ENCODE results near the gene G3BP2. TPM values are rescaled to one million over a fixed set of nuclear protein-coding genes. Genes with fewer than 3 reads are reported as not detected.
A peak's percentile ranks its signal among the peaks of the same experiment; 100 is the strongest.

The G3BP2 gene
- total and polyA plus RNA-seq, 9 of the 15 experiments (the other 6 are each of a cell fraction or from before 2014, with no cell fraction given) = 25.2 to 222 (median 130) TPM

DNA sequence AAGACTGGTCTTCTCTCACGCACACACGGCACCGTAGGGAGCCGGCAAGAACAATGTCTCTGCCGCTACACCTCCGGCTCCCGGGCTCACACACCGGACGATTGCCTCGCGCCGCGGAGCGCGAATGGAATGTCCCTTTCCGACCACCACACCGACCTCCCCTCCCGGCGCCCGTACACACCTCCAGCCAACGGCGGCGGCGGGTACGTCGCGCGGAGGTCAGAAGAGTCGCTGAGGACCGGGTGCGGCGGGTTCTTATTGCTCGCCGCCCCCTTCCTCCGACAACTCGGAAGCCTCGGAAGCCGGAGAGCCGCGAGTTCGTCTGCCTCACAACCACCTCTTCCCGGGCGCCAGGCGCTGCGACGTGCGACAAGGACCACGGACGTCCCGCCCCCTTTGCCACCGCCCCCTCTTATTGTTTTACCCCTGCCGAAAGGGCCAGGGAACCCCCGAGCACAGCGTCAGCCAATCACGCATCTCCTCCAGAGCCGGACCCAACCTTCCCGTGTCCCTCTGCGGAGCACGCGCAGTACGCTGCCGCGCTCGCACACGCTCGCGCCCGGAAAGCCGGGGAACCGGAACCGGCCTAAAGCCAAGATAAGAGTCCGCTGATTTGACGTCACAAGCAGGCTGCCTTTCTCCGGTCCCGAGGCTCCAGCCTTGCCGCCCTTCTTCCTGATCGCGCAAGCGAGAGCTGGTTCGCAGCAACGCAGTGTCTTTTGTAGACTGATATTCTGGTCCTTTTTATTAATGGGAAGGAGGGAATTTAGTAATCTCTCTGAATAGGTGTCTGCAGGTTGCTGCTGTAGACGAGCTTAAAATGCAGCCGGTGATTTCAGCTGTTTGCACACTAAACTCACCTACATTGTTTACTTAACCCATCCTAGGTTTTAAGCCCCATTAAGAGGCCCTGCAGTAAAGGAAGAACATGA, at the start of gene G3BP2 (continued):
- no peak for TF ChIP-seq ZNF174 (CRISPR knock-in tag; IDR thresholded peaks at IDR 0.05)
- TF ChIP-seq, protein P1, sequence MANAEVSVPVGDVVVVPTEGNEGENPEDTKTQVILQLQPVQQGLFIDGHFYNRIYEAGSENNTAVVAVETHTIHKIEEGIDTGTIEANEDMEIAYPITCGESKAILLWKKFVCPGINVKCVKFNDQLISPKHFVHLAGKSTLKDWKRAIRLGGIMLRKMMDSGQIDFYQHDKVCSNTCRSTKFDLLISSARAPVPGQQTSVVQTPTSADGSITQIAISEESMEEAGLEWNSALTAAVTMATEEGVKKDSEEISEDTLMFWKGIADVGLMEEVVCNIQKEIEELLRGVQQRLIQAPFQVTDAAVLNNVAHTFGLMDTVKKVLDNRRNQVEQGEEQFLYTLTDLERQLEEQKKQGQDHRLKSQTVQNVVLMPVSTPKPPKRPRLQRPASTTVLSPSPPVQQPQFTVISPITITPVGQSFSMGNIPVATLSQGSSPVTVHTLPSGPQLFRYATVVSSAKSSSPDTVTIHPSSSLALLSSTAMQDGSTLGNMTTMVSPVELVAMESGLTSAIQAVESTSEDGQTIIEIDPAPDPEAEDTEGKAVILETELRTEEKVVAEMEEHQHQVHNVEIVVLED (CRISPR knock-in tag; IDR thresholded peaks at IDR 0.05) = peak; percentile 50
- TF ChIP-seq, protein P2, sequence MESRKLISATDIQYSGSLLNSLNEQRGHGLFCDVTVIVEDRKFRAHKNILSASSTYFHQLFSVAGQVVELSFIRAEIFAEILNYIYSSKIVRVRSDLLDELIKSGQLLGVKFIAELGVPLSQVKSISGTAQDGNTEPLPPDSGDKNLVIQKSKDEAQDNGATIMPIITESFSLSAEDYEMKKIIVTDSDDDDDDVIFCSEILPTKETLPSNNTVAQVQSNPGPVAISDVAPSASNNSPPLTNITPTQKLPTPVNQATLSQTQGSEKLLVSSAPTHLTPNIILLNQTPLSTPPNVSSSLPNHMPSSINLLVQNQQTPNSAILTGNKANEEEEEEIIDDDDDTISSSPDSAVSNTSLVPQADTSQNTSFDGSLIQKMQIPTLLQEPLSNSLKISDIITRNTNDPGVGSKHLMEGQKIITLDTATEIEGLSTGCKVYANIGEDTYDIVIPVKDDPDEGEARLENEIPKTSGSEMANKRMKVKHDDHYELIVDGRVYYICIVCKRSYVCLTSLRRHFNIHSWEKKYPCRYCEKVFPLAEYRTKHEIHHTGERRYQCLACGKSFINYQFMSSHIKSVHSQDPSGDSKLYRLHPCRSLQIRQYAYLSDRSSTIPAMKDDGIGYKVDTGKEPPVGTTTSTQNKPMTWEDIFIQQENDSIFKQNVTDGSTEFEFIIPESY (CRISPR knock-in tag; IDR thresholded peaks at IDR 0.05) = 0 out of 2 replicates have a peak, but pooled peaks have one; percentile 28
- no peak for TF ChIP-seq ZSCAN32 (CRISPR knock-in tag; IDR thresholded peaks at IDR 0.05)
- TF ChIP-seq HMGN3 (IDR thresholded peaks at IDR 0.05; ENCODE audit: borderline replicate concordance, extremely low read depth, insufficient read length, low read depth, low read length) = peak; percentile 87
- 0 out of 2 replicates have a peak, but pooled peaks have one; percentile 60 for TF ChIP-seq TARDBP (IDR thresholded peaks at IDR 0.05)
- TF ChIP-seq, protein P3, sequence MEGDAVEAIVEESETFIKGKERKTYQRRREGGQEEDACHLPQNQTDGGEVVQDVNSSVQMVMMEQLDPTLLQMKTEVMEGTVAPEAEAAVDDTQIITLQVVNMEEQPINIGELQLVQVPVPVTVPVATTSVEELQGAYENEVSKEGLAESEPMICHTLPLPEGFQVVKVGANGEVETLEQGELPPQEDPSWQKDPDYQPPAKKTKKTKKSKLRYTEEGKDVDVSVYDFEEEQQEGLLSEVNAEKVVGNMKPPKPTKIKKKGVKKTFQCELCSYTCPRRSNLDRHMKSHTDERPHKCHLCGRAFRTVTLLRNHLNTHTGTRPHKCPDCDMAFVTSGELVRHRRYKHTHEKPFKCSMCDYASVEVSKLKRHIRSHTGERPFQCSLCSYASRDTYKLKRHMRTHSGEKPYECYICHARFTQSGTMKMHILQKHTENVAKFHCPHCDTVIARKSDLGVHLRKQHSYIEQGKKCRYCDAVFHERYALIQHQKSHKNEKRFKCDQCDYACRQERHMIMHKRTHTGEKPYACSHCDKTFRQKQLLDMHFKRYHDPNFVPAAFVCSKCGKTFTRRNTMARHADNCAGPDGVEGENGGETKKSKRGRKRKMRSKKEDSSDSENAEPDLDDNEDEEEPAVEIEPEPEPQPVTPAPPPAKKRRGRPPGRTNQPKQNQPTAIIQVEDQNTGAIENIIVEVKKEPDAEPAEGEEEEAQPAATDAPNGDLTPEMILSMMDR (IDR thresholded peaks at IDR 0.05 in 2 of 3, conservative IDR thresholded peaks at IDR 0.05 in 1 of 3; ENCODE audit: insufficient read depth in 2 of 3, low read depth in 1 of 3, low read length in 3 of 3) = 0 out of 6 replicates have a peak, but pooled peaks of 2 of the 3 experiments have one; percentile 1
- TF ChIP-seq MBD2 (IDR thresholded peaks at IDR 0.05; ENCODE audit: borderline replicate concordance, low read depth) = peak; percentile 42; the same call in 1 of the 2 replicates
- peak; percentile 61 for TF ChIP-seq PHF20 (IDR thresholded peaks at IDR 0.05; ENCODE audit: partially characterized antibody)
- peak; percentile 56; the same call in 1 of the 2 replicates for TF ChIP-seq ZEB2 (IDR thresholded peaks at IDR 0.05)
- TF ChIP-seq, protein P4, sequence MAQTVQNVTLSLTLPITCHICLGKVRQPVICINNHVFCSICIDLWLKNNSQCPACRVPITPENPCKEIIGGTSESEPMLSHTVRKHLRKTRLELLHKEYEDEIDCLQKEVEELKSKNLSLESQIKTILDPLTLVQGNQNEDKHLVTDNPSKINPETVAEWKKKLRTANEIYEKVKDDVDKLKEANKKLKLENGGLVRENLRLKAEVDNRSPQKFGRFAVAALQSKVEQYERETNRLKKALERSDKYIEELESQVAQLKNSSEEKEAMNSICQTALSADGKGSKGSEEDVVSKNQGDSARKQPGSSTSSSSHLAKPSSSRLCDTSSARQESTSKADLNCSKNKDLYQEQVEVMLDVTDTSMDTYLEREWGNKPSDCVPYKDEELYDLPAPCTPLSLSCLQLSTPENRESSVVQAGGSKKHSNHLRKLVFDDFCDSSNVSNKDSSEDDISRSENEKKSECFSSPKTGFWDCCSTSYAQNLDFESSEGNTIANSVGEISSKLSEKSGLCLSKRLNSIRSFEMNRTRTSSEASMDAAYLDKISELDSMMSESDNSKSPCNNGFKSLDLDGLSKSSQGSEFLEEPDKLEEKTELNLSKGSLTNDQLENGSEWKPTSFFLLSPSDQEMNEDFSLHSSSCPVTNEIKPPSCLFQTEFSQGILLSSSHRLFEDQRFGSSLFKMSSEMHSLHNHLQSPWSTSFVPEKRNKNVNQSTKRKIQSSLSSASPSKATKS (CRISPR knock-in tag; IDR thresholded peaks at IDR 0.05) = no peak
- no peak for TF ChIP-seq HNRNPUL1 (IDR thresholded peaks at IDR 0.05; ENCODE audit: low read length)
- 0 out of 2 replicates have a peak, but pooled peaks have one; percentile 9 for TF ChIP-seq SREBF1 (IDR thresholded peaks at IDR 0.05; ENCODE audit: borderline replicate concordance, low read depth, low read length)
- no peak for TF ChIP-seq ZNF644 (tag; IDR thresholded peaks at IDR 0.05; ENCODE audit: low read depth)
- 0 out of 2 replicates have a peak, but pooled peaks have one; percentile 18 for TF ChIP-seq CC2D1A (IDR thresholded peaks at IDR 0.05)
- TF ChIP-seq KAT7 (CRISPR knock-in tag; IDR thresholded peaks at IDR 0.05; ENCODE audit: borderline replicate concordance) = no peak; the same call in 1 of the 2 replicates
- no peak for TF ChIP-seq ZNF766 (CRISPR knock-in tag; conservative IDR thresholded peaks at IDR 0.05)
- TF ChIP-seq, protein P5, sequence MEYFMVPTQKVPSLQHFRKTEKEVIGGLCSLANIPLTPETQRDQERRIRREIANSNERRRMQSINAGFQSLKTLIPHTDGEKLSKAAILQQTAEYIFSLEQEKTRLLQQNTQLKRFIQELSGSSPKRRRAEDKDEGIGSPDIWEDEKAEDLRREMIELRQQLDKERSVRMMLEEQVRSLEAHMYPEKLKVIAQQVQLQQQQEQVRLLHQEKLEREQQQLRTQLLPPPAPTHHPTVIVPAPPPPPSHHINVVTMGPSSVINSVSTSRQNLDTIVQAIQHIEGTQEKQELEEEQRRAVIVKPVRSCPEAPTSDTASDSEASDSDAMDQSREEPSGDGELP (CRISPR knock-in tag; IDR thresholded peaks at IDR 0.05; ENCODE audit: borderline replicate concordance) = peak; percentile 93

Data from K562 (cell line).